VCaP (cell line): ENCODE data around the gene RAB3GAP2.
"Not testable (repeated sequence)": the region's sequence is repeated elsewhere in the genome, so short reads cannot be mapped to it uniquely, and the experiment has no call there.

Source experiments
- H3K27ac ChIP-seq: fragments of 450-650 bp; 2 replicates; pipeline ENCODE4 v1.5.1; 2017
- CTCF ChIP-seq: fragments of 450-650 bp; conservative IDR thresholded peaks from 2 replicates; pipeline ENCODE4 v1.5.1; 2017; ENCODE audit warnings: mild to moderate bottlenecking, moderate library complexity

Gene RAB3GAP2

GRCh38 chr1:220243947-220244346, 28.3 kb downstream of the RAB3GAP2 start:
- no peak for TF ChIP-seq CTCF
- no peak overlapping the region for H3K27ac ChIP-seq

- TF ChIP-seq CTCF: no peak
- peak overlapping the region; percentile 25; the same call in 1 of the 2 replicates for H3K27ac ChIP-seq
These were observed 31.1 kb downstream of the RAB3GAP2 start for GRCh38 chr1:220241072-220241663.

GRCh38 chr1:220239966-220240365, 32.3 kb downstream of the RAB3GAP2 start:
- no peak for TF ChIP-seq CTCF
- H3K27ac ChIP-seq: no peak overlapping the region

GRCh38 chr1:220239213-220239612, 33.0 kb downstream of the RAB3GAP2 start:
- no peak for TF ChIP-seq CTCF
- no peak overlapping the region for H3K27ac ChIP-seq

GRCh38 chr1:220236278-220236677, 36.0 kb downstream of the RAB3GAP2 start:
- not testable (repeated sequence) for H3K27ac ChIP-seq

GRCh38 chr1:220235462-220235861, 36.8 kb downstream of the RAB3GAP2 start:
- no peak overlapping the region for H3K27ac ChIP-seq
- no peak for TF ChIP-seq CTCF

GRCh38 chr1:220233927-220234326, 38.3 kb downstream of the RAB3GAP2 start:
- H3K27ac ChIP-seq: no peak overlapping the region
- TF ChIP-seq CTCF: no peak

- no peak overlapping the region for H3K27ac ChIP-seq
These were observed 42.5 kb downstream of the RAB3GAP2 start for GRCh38 chr1:220229771-220230170.

More at GRCh38 chr1:220229771-220230170, 42.5 kb downstream of the RAB3GAP2 start:
- no peak for TF ChIP-seq CTCF
